Measurements from ENCODE around the gene SLC6A3. TPM values are rescaled to one million over a fixed set of nuclear protein-coding genes. Genes with fewer than 3 reads are reported as not detected.
A peak's percentile ranks its signal among the peaks of the same experiment; 100 is the strongest.

The SLC6A3 gene
- total and polyA plus RNA-seq, 2 donors (not counting 1 experiment from before 2014, with no cell fraction given), result 0.01 to 0.15 TPM

- Histone ChIP-seq H2AFZ (ENCODE audit: insufficient read depth, low read depth, low read length, poor library complexity, severe bottlenecking) (no peak overlapping the region), H4K20me1 (ENCODE audit: control insufficient read depth, insufficient read depth, low read length, poor library complexity, severe bottlenecking) (no peaks in the 10 kb centered on the region), H3K4me3 (ENCODE audit: control extremely low read depth in 1 of 5, extremely low read depth in 1 of 5, insufficient read depth in 1 of 5, low read depth in 2 of 5, low read length in 4 of 5) (no peak overlapping the region), H3K9me3 (ENCODE audit: control extremely low read depth in 1 of 3, control insufficient read depth in 2 of 3, insufficient read depth in 1 of 3, low read length in 2 of 3) (peaks cover 0 to 5% (median 0%) of the 10 kb centered on the region in 3 donors), H3K4me2 (replicated peaks; ENCODE audit: low read depth, low read length, poor library complexity, severe bottlenecking) (no peak overlapping the region), H3K36me3 (replicated peaks in 1 of 2; ENCODE audit: control extremely low read depth in 1 of 2, control insufficient read depth in 1 of 2, extremely low read depth in 1 of 2, insufficient read depth in 2 of 2, low read length in 1 of 2) (no peaks in the 10 kb centered on the region), H3K79me2 (ENCODE audit: control insufficient read depth, insufficient read depth, low read length) (no peaks in the 10 kb centered on the region), H3K9ac (ENCODE audit: low read length) (no peak overlapping the region), H3K27ac (ENCODE audit: low read length in 2 of 2) (no peak overlapping the region), H3K4me1 (ENCODE audit: control insufficient read depth in 2 of 2, insufficient read depth in 2 of 2, low read length in 2 of 2) (peaks cover 0 to 6% of the 10 kb centered on the region in 2 donors), H3K27me3 (replicated peaks in 1 of 4; ENCODE audit: control extremely low read depth in 1 of 4, control insufficient read depth in 3 of 4, insufficient read depth in 4 of 4, low read length in 3 of 4) (peaks cover 0 to 28% (median 2%) of the 10 kb centered on the region in 4 experiments)
- 84% methylated on average over 31 of the region's 33 CpGs for WGBS (ENCODE audit: insufficient coverage)
- H3K27me3 Mint-ChIP-seq, result peaks cover 30% of the 10 kb centered on the region
- ATAC-seq (ENCODE audit: low read depth), result no peak
- ChIA-PET CTCF (no interaction called here), POLR2A (no interaction called here)
- peak overlapping the region; percentile 26 for H3K27ac Mint-ChIP-seq
- H3K9me3 Mint-ChIP-seq (ENCODE audit: insufficient read depth), result no peaks in the 10 kb centered on the region
- peaks cover 9% of the 10 kb centered on the region for H3K4me1 Mint-ChIP-seq
- intact Hi-C loops (cut with micrococcal nuclease), result no loop called here
- no peak for TF ChIP-seq CTCF (IDR thresholded peaks at IDR 0.05)
- DNase-seq, result no peak
- H3K4me3 Mint-ChIP-seq, result no peak overlapping the region
These were observed 35.7 kb downstream of the SLC6A3 start for GRCh38 chr5:1409381-1410110.

GRCh38 chr5:1406681-1407640, 38.3 kb downstream of the SLC6A3 start:
- DNase-seq (no peak), ATAC-seq (ENCODE audit: low read depth) (no peak)
- H3K4me3 ChIP-seq (ENCODE audit: control extremely low read depth in 1 of 5, extremely low read depth in 1 of 5, insufficient read depth in 1 of 5, low read depth in 2 of 5, low read length in 4 of 5), result no peak overlapping the region
- 79% methylated on average over 16 of the region's 35 CpGs for WGBS (ENCODE audit: insufficient coverage)
- no peak overlapping the region for H2AFZ ChIP-seq (ENCODE audit: insufficient read depth, low read depth, low read length, poor library complexity, severe bottlenecking)
- H3K4me1 Mint-ChIP-seq, result peaks cover 3% of the 10 kb centered on the region
- no peak overlapping the region for H3K4me2 ChIP-seq (replicated peaks; ENCODE audit: low read depth, low read length, poor library complexity, severe bottlenecking)
- no peak overlapping the region for H3K4me3 Mint-ChIP-seq
- no peaks in the 10 kb centered on the region for H4K20me1 ChIP-seq (ENCODE audit: control insufficient read depth, insufficient read depth, low read length, poor library complexity, severe bottlenecking)
- ChIA-PET CTCF (interaction anchor here (0.6 kb wide), 1 partner anchor 77 kb away, joined by 3 read pairs; no protein-coding TSS in a partner anchor), POLR2A (interaction anchor here (0.7 kb wide), 1 partner anchor 127 kb away, joined by 3 read pairs; no protein-coding TSS in a partner anchor)
- H3K9me3 Mint-ChIP-seq (ENCODE audit: insufficient read depth), result no peaks in the 10 kb centered on the region
- no peak overlapping the region for H3K27ac Mint-ChIP-seq
- no peaks in the 10 kb centered on the region for H3K79me2 ChIP-seq (ENCODE audit: control insufficient read depth, insufficient read depth, low read length)
- peaks cover 0 to 25% (median 0%) of the 10 kb centered on the region in 4 experiments for H3K27me3 ChIP-seq (replicated peaks in 1 of 4; ENCODE audit: control extremely low read depth in 1 of 4, control insufficient read depth in 3 of 4, insufficient read depth in 4 of 4, low read length in 3 of 4)
- H3K27ac ChIP-seq (ENCODE audit: low read length in 2 of 2), result no peak overlapping the region
- peaks cover 28% of the 10 kb centered on the region for H3K27me3 Mint-ChIP-seq
- H3K4me1 ChIP-seq (ENCODE audit: control insufficient read depth in 2 of 2, insufficient read depth in 2 of 2, low read length in 2 of 2), result peaks cover 0 to under 1% of the 10 kb centered on the region in 2 donors
- no peak overlapping the region for H3K9ac ChIP-seq (ENCODE audit: low read length)
- peaks cover 0 to 5% (median 0%) of the 10 kb centered on the region in 3 donors for H3K9me3 ChIP-seq (ENCODE audit: control extremely low read depth in 1 of 3, control insufficient read depth in 2 of 3, insufficient read depth in 1 of 3, low read length in 2 of 3)
- H3K36me3 ChIP-seq (replicated peaks in 1 of 2; ENCODE audit: control extremely low read depth in 1 of 2, control insufficient read depth in 1 of 2, extremely low read depth in 1 of 2, insufficient read depth in 2 of 2, low read length in 1 of 2), result no peaks in the 10 kb centered on the region
- TF ChIP-seq CTCF (IDR thresholded peaks at IDR 0.05) (no peak), EZH2 (IDR thresholded peaks at IDR 0.05; ENCODE audit: borderline replicate concordance, insufficient read depth, low read depth, low read length, poor library complexity, severe bottlenecking) (no peak)
- intact Hi-C loops (cut with micrococcal nuclease), result no loop called here

Measured in B cell (primary cell).